Measurements from ENCODE around the gene NRDC.

DNA sequence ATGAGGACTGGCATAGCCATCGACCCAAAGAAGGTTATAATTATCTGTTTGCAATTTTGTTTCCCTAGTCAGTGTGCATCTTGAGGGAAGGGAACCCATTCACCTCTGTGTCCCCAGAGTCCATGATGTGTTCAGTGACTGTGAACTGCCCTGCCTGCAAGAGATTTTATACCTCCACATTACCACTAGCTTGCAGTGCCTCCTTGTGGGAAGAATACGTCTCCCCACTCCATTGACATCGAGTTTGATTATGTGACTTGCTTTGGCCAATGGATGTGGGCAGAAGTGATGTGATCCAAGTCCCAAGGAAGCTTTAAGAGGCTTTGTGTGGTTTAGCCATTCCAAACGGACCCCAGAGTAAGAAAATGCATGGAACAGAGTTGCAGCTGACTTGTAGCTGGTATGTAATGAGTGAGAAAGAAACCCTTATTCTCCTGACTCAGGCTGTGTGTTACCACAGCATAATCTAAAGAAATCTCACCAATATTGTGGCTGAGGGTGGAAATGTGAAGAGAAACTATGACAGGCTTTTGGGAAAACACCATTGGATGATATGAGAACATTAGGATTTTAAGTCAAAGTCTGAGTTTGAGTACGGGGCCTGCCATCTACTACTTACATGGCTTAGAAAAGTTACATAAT, 47.8 kb upstream of the NRDC start:
- TF ChIP-seq POLR2A (IDR thresholded peaks at IDR 0.05): no peak
- peak in 1 of 5 experiments; percentile 10 for TF ChIP-seq CTCF (IDR thresholded peaks at IDR 0.05)

All from tibial nerve (tissue), 3 donors.